Measurements from ENCODE around the gene RGS12. TPM values are rescaled to one million over a fixed set of nuclear protein-coding genes. Genes with fewer than 3 reads are reported as not detected.

RGS12 gene
- total and polyA plus RNA-seq, 2 experiments from 2014 or later = 8.0 to 19.0 TPM

DNA sequence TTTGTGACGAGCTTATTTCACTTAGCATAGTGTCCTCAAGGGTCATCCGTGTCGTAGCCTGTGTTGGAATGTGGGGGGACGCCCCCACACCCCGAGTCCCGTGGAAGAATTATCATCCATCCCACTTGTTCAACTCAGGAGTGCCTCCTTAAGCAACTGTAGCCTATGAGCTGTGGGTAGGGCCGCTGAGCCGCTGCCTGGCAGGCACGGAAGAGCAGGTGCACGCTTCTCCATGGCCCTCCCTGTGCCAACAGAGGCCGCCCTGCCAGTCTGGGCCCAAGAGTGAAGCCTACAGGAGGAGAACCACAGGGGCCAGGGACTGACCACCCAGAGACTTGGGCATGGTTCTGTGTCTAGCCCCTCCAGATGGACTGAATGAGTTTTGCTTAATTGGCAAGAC is 2.3 kb upstream of the RGS12 start (continued):
- TF ChIP-seq, protein P1, sequence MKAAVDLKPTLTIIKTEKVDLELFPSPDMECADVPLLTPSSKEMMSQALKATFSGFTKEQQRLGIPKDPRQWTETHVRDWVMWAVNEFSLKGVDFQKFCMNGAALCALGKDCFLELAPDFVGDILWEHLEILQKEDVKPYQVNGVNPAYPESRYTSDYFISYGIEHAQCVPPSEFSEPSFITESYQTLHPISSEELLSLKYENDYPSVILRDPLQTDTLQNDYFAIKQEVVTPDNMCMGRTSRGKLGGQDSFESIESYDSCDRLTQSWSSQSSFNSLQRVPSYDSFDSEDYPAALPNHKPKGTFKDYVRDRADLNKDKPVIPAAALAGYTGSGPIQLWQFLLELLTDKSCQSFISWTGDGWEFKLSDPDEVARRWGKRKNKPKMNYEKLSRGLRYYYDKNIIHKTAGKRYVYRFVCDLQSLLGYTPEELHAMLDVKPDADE (IDR thresholded peaks at IDR 0.05) = no peak
- TF ChIP-seq ZNF114 (CRISPR knock-in tag; IDR thresholded peaks at IDR 0.05) (no peak), EZH2phosphoT487 (IDR thresholded peaks at IDR 0.05; ENCODE audit: unreplicated experiment) (no peak), NANOG (IDR thresholded peaks at IDR 0.05; ENCODE audit: borderline replicate concordance) (no peak), ZNF331 (CRISPR knock-in tag; IDR thresholded peaks at IDR 0.05; ENCODE audit: low read depth) (no peak), CTCF (conservative IDR thresholded peaks at IDR 0.05; ENCODE audit: low read depth in 2 of 2) (no peak), STAT1 (IDR thresholded peaks at IDR 0.05; ENCODE audit: unreplicated experiment) (no peak)

DNA sequence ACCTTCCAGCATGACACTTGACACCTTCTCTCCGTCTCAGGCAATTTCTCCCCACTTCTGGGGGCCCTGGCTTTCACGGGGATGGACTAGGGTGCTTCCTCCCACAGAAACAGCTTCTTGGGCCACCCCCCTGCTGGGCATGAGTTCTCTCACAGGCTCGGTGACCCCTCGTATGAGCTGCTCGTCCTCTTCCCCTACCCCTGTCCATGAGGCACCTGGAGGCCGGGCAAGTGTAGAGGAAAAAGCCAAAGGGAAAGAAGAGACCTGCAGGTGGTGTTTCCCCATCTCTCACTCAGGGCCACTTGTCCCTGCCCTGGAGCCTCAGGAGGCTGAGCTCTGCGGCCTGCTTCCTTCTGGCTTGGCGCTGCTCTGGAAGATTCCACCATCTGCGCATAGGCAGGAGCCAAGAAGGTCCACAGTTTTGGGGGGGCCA is 1.9 kb upstream of the RGS12 start:
- Histone ChIP-seq H2AFZ (no peak overlapping the region), H3K27me3 (ENCODE audit: insufficient read depth) (peaks cover 15% of the 10 kb centered on the region), H3K4me2 (peak overlapping the region; percentile 90; the same call in 1 of the 2 replicates), H3K4me3 (peak overlapping the region; percentile 63; the same call in 1 of the 2 replicates), H3K36me3 (ENCODE audit: insufficient read depth) (no peaks in the 10 kb centered on the region), H3K9me2 (ENCODE audit: insufficient read depth) (no peaks in the 10 kb centered on the region), H4K20me1 (replicated peaks; ENCODE audit: insufficient read depth) (no peaks in the 10 kb centered on the region), H3K79me2 (replicated peaks; ENCODE audit: insufficient read depth) (no peaks in the 10 kb centered on the region), H3F3A (replicated peaks; ENCODE audit: low read depth) (peaks cover 5% of the 10 kb centered on the region; the same call in 1 of the 2 replicates), H3K27ac (ENCODE audit: low read depth) (no peak overlapping the region), H3K4me1 (ENCODE audit: insufficient read depth) (peaks cover 8% of the 10 kb centered on the region)
- Mint-ChIP-seq H3K4me1 (peaks cover 18% of the 10 kb centered on the region), H3K9me3 (no peaks in the 10 kb centered on the region), H3K27me3 (ENCODE audit: insufficient read depth, low read depth, poor library complexity) (peaks cover 34% of the 10 kb centered on the region), H3K4me3 (no peak overlapping the region), H3K27ac (no peak overlapping the region), H3K36me3 (ENCODE audit: low read depth) (no peaks in the 10 kb centered on the region; the same call in 2 of the 3 replicates)
- no peak for DNase-seq (ENCODE audit: low spot score)
- TF ChIP-seq STAT1 (IDR thresholded peaks at IDR 0.05; ENCODE audit: unreplicated experiment) (no peak), ZNF114 (CRISPR knock-in tag; IDR thresholded peaks at IDR 0.05) (no peak), ZNF331 (CRISPR knock-in tag; IDR thresholded peaks at IDR 0.05; ENCODE audit: low read depth) (no peak), NANOG (IDR thresholded peaks at IDR 0.05; ENCODE audit: borderline replicate concordance) (no peak), EZH2 (IDR thresholded peaks at IDR 0.05; ENCODE audit: low read depth, unreplicated experiment) (no peak), POLR2AphosphoS5 (IDR thresholded peaks at IDR 0.05; ENCODE audit: low read depth) (no peak), CREB1 (CRISPR knock-in tag; IDR thresholded peaks at IDR 0.05; ENCODE audit: low read depth) (no peak)
- TF ChIP-seq, protein P1 (IDR thresholded peaks at IDR 0.05) = no peak
- ATAC-seq = no peak

Data from GM23338 (cell line).